Activated CD4-positive, alpha-beta T cell treated with anti-CD3 and anti-CD28 coated beads, Interleukin-2, amount 50 U/mL, for 16 hours (primary cell): ENCODE measurements around the gene TNFRSF13B.

Source experiments
- DNase-seq: peaks from one replicate; pipeline ENCODE4 v3.0.0-alpha.2; 2020

The TNFRSF13B gene

DNA sequence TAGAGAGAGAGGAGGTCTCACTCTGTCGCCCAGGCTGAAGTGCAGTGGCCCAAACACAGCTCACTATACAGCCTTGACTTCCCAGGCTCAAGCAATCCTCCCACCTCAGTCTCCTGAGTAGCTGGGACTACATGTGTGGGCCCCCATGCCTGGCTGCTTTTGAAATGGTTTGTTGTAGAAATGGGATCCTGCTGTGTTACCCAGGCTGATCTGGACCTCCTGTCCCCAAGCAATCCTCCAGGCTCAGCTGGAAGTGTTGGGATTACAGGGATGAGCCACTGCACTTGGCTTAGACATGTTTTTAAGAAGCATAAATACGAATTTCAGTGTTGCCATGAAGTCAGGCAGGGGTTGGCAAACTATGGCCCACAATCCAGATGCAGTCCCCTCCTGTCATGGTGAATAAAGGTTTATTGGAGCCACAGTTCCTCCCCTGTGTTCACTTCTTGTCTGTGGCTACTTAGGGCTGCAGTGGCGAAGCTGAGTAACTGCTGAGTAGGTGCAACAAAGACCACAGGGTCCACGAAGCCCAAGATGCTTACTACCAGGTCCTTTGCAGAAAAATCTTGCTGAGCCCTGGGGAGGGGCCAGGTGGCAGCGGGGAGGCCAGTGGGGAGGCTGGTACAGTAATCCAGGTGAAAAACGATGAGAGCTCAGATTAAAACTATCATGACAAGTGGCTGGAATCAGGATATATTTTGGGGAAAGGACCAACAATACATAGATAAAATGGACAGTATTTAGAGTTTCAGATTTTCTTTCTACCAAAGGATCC, 35.2 kb downstream of the TNFRSF13B start:
- no peak for DNase-seq

DNA sequence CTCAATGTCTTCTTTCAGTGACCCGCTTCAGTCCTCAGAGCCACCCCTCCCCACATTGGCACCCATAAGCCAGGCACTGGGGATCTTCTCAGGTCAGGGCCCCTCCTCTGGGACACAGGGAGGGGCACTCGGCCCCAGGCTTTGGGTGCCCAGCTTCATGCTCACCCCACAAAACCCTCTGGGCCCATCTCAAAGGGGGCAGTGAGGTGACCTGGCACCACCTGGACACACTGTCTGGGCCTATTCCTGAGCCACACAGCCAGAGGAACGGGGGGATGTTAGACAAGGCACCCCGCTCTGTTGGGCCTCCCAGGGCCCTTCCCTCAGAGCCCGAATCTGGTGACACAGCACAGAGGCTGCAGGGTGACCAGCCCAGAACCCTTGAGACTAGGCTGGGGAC, 36.1 kb downstream of the TNFRSF13B start:
- no peak for DNase-seq

DNA sequence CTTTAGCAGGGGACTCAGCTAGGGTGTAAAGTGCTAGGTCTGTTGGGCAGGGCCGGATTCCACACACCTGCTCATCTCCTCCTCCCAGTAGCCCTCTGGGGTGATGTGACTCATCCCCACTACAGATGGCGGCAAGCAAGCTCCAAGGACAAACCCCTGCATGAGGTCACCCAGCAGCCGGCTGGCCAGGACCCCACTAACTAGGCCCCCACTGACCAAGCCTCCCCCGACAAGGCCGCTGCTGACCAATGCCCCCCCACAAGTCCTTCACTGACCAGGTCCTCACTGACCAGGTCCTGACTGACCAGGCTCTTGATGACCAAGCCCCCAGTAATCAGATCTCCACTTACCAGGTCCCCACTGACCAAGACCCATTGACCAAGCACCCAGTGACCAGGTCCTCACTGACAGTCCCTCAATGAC, 36.7 kb downstream of the TNFRSF13B start:
- DNase-seq = no peak

DNA sequence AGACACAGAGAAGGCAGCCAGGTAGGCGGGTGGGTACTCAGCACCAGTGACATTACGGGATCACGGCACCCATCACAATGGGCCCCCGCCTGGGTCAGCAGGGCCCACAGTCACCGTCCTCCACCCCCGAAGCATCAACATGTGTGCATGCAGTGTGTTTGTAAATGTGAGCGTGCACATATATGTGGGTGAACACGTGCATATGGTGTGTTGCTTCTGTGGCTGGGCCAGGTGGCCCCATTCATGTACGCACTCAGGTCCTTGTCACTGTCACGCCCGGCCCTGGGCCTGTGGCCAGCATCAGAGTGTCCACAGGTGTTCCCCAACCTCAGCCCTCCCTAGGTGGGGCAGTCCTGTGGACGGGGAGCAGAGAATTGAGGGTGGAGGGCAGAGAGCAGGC, 37.1 kb downstream of the TNFRSF13B start:
- DNase-seq = no peak

DNA sequence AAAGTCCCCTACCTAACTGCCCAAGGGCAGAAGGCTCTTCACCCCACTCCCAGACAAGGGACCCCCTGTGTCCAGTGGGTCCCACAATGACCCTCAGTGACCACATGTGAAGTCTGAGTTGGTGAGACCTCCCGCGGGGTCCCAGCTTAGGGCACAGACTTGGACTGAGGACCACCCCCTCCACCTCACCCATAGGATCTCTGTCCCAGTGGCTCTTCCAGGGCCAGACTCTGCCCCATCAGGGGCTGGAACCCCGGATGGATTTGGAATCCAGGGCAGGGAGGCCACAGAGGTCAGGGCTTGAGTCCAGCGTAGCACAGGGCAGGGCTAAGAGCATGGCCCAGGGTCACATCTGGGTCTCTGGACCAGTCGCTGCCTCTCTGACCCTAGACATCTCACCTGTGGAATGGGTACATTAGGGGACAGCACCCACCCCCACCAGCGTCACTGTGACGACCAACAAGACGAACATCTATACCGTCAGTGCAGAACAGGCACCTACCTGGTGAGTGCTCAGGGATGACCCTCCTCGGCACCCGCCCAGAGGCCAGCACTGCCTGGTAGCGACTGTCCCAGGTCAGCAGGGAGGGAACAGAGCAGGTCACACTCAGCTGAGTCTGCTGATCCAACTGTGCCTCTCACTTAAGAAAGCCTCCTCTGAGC, 37.7 kb downstream of the TNFRSF13B start:
- no peak for DNase-seq

DNA sequence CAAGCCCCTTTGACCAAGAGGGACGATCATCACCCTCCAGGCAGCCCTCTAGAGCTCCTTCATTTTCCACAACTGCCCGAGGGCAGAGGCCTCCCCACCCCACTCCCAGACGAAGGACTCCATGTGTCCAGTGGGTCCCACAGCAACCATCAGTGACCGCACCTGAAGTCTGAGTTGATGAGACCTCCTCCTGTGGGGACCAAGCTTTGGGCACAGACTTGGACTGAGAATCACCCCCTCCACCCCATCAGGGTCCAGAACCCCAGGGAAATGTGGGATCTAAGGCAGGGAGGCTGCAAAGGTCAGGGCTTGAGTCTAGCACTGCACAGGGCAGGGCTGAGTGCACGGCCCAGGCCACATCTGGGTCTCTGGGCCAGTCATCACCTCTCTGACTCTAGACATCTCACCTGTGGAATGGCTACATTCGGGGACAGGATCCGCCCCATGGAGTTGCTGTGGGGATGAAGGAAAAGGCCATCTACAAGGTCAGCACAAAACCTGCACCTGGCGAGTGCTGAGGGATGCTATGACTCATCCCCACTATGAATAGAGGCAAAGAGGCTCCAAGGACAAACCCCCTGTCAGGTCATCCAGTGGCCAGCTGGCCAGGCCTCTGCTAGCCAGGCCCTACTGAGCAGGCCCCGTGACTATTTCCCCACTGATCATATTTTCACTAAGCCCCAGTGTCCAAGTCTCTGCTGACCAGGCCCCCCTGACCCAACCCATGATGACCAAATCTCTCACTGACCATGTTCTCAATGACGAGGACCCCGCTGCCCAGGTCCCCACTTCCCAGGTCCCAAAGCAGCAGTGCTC, 38.4 kb downstream of the TNFRSF13B start:
- no peak for DNase-seq

DNA sequence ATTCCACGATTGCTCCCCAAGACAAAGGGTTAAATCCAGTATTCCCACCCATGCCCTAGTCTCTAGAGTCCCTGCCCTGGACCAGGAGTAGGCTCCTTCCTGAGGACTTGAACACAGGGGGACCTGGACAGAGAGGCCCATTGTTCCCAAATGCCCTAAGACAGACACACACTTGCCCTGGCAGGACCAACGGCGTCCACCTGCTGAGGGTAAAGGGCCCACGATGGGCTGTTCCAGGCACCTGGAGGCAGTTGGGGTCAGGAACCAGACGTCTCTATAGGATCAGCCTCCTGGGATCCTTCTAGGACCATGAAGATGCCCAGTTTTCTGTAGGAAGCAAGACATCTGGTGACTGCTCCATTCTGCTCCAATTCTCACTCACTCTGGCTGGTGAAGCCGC, 39.3 kb downstream of the TNFRSF13B start:
- DNase-seq = no peak

DNA sequence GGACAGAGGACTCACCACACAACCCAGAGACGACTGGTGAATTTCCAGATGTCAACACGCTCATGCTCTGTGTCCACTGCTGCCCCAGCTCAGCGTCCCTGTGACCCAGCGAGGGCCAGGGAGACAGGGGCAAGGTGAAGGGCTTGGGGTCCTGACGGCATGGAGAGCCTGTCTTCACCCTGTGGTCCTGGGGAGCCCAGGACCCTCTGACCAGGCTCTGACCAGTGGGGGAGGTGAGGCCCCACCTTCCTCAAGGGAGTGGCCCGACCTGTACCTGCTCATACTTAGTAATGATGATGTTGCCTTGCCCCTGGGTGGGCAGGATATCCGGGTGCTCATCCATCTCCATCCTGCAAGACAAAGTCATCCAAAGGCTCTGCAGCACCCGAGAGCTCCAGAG, 39.8 kb downstream of the TNFRSF13B start:
- DNase-seq = no peak

DNA sequence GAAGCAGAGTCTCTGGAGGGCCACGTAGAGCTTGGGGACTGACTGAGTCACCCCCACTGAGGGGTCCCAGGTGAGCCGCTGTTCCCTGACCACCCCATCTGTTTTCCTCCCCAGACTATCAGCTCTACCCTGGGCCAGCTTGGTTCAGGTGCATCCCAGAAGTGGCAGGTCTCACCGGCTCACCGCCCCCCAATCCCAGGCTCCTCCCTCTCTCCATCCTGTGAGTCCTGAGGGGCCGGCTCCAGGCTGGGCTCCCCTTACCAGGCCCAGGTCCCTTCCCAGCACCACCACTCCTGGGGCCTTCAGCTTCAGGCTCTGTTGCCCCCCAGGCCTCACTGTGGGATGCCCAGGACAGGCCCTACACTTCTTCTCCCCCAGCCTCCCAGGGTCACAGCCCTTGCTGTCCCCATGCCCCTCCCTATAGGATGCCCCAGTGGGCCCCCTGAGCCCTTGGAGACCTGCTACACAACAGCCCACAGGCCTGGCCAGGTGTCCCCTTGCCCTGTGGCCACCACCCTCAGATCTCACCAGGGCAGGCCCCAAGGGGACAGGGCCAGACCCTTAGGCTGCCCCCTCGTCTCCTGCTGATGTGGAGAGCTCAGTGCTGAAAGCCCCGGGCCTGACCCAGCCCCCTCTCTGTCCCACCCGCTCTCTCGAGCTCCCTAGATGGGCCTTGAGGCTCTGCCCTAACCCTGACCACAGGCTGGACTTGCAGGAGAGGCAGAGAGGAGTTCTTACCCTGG, 40.4 kb downstream of the TNFRSF13B start:
- DNase-seq = no peak

DNA sequence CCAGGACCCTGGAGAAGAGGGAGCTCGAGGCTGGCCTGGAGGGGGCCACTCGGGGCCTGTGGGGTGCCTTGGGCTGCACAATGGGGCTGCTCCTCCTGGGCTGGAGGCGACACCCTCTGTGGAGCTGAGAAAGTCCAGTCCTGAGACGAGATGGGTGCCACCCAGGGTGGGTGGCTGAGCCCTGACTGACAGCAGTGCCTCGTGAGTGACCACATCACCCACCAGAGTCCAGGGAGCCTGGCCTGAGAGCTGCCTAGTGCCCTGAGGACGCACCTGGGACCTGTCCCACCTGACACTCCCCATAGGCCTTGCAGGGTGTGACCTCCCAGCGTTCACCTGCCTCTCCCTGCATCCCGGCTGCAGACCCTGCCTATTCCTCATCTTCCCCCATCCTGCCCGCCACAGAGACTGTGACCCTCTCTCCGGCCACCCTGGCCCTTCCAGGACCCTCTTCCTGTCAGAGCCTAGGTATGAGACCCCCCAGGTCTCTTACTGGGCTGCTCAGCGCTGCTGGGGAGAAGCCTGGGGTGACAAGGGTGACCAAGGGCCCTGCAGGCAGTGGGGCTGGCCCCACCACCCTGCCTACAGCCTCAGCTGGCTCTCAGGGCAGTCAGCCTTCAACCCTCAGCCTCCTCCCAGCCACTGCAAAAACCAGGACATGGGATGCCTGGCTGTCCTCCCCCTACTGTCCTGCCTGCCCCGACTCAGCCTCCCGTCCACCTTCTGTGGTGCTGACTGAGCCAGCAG, 41.2 kb downstream of the TNFRSF13B start:
- DNase-seq = no peak

DNA sequence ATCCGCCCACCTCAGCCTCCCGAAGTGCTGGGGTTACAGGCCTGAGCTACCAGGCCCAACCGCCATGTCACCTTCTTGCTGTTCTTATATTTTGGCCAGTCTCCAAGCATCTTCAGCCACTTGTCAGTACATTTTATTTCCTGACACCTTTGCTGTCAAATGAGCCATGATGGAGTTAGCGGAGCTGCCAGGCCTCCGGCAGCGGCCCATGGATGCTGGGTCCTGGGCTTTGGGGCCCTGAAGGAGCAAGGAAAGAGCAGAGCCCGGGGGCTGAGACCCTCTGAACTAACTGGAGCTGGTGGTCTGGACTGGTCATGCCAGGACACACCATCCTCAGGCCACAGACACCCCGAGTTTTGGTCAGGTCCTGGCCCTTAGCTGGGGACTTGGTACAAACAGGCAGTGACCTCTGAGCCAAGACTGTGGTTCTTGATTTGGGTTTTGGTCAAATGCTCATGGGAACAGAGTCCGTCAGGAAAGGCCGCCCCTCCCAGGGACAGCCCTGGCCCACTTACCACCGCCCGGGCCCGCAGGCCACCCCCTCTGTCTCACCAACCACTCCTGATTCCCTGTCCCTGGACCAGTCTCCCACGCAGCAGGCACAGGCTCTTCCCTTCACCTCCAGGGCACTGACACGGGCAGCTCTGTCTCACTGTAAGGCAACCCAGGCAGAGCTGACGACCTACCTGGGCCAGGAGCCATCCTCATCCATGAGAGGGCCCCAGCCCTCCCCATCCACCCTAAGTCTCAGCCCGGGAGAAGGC, 42.0 kb downstream of the TNFRSF13B start:
- no peak for DNase-seq

DNA sequence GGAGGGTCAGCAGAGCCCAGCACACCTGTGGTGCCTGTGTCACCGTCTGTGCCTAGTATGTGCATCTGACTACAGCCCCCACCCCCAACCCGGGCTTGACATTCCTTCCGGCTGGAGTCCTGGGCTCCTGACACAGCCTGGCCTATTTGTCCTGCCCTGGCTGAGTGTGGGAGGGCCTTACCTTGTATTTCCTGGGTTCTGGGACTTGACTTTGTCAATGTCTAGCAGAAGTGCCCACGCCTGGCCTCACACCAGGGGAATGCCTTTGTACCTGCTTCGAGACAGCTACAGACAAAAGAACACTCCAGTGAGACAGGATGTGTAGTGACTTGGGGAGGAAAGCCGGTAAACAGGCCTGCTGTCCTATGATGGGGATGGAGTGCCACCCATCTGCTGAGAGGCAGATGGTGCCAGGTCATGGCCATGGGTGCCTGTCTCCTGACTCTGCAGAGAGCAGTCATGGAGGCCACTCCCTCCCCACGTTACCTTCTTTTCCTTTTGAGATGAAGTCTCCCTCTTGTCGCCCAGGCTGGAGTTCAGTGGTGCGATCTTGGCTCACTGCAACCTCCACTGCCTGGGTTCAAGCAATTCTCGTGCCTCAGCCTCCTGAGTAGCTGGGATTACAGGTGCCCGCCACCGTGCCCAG, 42.8 kb downstream of the TNFRSF13B start:
- DNase-seq = no peak

DNA sequence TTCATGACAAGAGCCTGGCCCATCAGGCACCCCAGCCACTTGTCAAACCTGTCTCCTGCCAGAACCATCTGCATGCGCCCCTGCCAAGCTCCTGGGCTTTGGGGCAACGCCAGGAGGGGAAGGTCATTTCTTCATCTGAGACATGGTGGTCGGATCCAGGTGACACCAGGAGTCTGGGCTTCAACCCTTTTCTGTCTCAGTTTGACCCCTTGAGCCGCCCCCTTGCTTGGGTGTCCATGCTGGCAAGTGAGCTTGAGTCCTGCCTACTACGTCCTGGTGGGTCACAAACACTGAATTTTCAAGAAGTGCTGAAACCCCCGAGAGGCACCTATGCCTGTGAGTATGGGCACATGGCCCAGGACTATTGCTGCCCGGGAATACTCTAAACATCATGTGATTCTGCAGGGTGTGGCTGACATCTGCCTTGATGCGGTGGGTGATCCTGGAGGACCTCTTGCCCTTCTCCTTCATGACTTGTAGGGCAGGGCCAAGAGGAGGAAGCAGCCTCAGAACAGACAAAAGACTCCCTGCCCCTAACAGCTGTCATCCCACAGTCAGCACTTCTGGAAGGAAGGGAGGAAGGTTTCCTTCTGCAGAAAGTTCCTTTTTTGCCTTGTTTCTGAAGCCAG, 43.4 kb downstream of the TNFRSF13B start:
- DNase-seq = no peak

DNA sequence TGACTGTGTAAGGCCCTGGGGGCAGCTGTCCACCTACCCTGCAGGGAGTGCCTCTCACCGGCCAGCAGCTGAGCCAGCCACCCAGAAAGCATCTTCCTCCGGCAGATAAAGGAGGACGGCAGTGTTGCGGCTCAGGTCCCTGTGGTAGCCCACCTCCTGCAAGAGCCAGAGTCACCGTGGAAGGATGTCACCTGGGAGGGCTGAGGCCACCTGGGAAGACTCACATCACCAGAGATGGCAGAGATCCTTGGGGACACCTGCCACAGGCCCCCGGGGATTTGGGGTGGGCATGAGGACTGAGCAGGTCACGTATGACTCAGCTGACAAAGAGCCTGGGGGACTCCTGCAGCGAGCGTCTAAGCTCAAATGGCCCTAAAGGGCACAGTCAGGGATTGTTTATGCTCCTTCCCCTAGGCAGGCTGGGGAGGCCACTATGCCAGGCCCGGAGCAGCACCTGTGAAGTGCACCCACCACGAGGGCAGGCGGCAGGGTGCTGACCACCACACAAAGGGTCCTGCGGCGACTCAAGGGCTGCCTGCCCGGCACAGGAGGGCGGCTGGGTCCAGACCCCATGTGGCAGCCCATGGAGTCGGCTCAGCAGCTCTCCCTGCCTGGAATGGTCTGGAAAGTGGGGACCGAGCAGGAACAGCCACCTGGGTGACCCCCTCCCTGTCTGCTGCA, 44.1 kb downstream of the TNFRSF13B start:
- DNase-seq = no peak

DNA sequence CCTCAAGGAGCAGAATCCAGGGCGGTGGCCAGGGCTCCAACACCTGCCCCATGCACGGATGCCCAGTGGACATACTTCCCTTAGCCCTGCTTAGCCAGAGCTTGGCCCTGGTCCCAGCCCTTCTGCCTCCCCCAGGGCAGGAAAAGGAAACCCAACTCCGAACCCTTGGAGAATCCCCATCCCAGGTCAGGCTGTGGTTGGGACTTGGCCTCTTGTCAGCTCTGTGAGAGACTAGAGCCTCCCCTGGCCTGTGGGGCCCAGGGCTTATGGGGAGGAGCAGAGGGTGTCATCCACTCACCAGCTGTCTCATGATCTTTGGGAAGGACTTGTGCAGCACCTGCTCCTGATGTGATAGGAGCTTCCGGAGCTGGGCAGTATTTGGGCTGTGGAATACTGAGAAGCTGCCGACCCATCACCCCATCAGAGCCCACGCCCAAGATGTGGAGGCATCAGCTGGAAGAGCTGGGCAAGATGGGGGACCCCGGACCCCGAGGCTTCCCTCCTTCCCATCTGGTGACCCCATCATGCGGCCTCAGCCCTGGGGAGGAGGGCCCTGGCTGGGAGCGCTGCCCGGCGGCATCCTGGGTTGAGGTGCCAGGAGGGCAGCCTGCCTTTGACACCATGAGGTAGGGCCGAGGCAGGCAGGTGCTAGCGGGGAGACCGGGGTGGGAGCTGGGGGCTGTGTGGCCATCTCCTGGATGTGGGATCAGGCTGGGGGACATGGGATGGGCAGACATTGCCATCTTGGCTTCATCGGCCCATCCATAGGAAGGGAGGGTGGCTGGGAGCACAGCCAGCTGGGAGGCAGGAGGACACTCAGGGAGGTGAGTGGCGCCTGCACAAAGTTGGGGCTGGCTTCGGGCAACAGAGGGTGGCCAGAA, 45.1 kb downstream of the TNFRSF13B start:
- no peak for DNase-seq

DNA sequence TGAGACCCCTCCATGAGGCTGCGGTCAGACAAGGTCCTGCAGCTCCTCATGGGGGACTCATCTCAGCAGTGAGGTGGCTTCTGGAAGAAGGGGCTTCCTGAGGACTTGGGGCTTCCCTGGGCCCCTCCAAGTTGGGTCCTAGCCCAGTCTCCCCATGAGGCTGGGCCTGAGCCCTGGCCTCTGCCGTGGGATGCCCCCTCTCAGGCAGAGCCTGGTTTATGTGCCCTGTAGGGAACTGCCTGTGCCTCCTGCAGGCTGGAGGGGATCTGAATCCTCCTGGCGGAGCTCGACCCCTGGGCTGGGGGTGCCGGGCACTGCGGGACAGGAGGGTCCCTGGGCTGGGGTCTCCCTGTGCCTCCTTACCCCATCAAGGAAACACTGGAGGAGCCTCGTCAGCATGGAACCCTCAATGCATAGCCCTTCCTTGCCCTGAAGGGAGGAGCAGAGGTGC, 45.8 kb downstream of the TNFRSF13B start:
- DNase-seq = no peak

DNA sequence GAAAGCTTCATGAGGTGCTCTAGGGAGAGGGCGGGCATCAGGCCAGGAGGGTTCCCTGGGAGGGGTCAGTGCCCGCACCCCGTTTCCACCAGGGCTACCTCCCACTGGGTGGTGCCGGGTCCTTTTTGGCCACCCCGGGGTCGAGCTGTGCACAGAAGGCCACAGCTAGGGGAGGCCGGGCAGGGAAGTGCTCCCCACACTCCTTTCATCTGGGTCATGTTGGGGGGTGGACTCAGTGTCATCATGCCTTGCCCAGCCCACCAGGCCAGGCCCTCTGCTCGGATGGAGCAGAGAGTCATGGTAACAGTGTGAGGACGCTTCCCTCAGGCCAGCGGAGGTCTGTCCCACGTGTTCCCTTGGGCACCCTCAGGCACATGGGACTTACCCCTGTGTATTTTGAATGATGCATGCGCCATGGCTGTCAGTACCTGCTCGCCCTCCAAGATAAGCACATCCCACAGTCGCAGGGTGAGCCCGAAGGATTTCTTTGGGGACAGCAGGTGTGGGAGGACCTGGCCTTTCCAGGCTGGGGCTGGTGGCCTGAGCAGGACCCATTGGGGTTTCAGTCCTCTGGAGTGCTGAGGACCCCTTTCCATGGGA, 46.4 kb downstream of the TNFRSF13B start:
- no peak for DNase-seq
